ENCODE results near the gene TMEM269. TPM values are rescaled to one million over a fixed set of nuclear protein-coding genes. Genes with fewer than 3 reads are reported as not detected.

TMEM269 gene
- polyA plus RNA-seq, 1 donor from 2014 or later: not detected

- peak overlapping the region; percentile 51 to 94 (median 82) for H3K27ac Mint-ChIP-seq
- H3K4me1 Mint-ChIP-seq: peaks cover 15 to 22% (median 21%) of the 10 kb centered on the region in 3 donors
- peak overlapping the region; percentile 84 to 93 (median 90) for H3K4me3 Mint-ChIP-seq
- no peaks in the 10 kb centered on the region for H3K27me3 Mint-ChIP-seq
- no peaks in the 10 kb centered on the region for H3K9me3 Mint-ChIP-seq
- peaks cover 9% of the 10 kb centered on the region for H3K36me3 Mint-ChIP-seq
Measured at GRCh38 chr1:42815941-42816584, 31.3 kb downstream of the TMEM269 start.

- Mint-ChIP-seq H3K27me3 (no peaks in the 10 kb centered on the region), H3K36me3 (peaks cover 9% of the 10 kb centered on the region), H3K4me1 (peaks cover 15 to 21% (median 19%) of the 10 kb centered on the region in 3 donors), H3K27ac (peak within 1 kb of the TSS; percentile 51 to 94 (median 82)), H3K4me3 (peak within 1 kb of the TSS; percentile 84 to 93 (median 90)), H3K9me3 (no peaks in the 10 kb centered on the region)
Measured at GRCh38 chr1:42816585-42817439, 32.0 kb downstream of the TMEM269 start, which contains the start of the genes ERMAP and SVBP. TSS of gene ERMAP (plus strand) at chr1:42817122. CDS start at chr1:42830449, 13,327 bp downstream. TSS of gene SVBP (minus strand) at chr1:42817397. CDS start at chr1:42816544, 853 bp downstream.

- no peaks in the 10 kb centered on the region for H3K9me3 Mint-ChIP-seq
- H3K27ac Mint-ChIP-seq: peak overlapping the region in 1 of 3 donors; percentile 82
- no peaks in the 10 kb centered on the region for H3K27me3 Mint-ChIP-seq
- peaks cover 15 to 21% (median 19%) of the 10 kb centered on the region in 3 donors for H3K4me1 Mint-ChIP-seq
- peak overlapping the region; percentile 84 to 93 (median 88) for H3K4me3 Mint-ChIP-seq
- peaks cover 9% of the 10 kb centered on the region for H3K36me3 Mint-ChIP-seq
Measured at GRCh38 chr1:42817440-42817767, 32.6 kb downstream of the TMEM269 start.

GRCh38 chr1:42817976-42818375 is 33.2 kb downstream of the TMEM269 start:
- Mint-ChIP-seq H3K27me3 (no peaks in the 10 kb centered on the region), H3K9me3 (no peaks in the 10 kb centered on the region), H3K4me1 (peaks cover 15 to 20% (median 19%) of the 10 kb centered on the region in 3 donors), H3K36me3 (peaks cover 9% of the 10 kb centered on the region), H3K4me3 (peak overlapping the region; percentile 60 to 93 (median 86)), H3K27ac (peak overlapping the region in 1 of 3 donors; percentile 82)

- peaks cover 13 to 19% (median 15%) of the 10 kb centered on the region in 3 donors for H3K4me1 Mint-ChIP-seq
- H3K36me3 Mint-ChIP-seq: peaks cover 4% of the 10 kb centered on the region
- H3K4me3 Mint-ChIP-seq: peak overlapping the region in 1 of 4 donors; percentile 8
- H3K27ac Mint-ChIP-seq: peak overlapping the region in 2 of 3 donors; percentile 31 to 64
- H3K9me3 Mint-ChIP-seq: no peaks in the 10 kb centered on the region
- H3K27me3 Mint-ChIP-seq: no peaks in the 10 kb centered on the region
Measured at GRCh38 chr1:42820813-42821212, 36.0 kb downstream of the TMEM269 start.

GRCh38 chr1:42821690-42822089 is 36.9 kb downstream of the TMEM269 start:
- H3K27me3 Mint-ChIP-seq: no peaks in the 10 kb centered on the region
- no peaks in the 10 kb centered on the region for H3K9me3 Mint-ChIP-seq
- H3K4me3 Mint-ChIP-seq: no peak overlapping the region
- H3K36me3 Mint-ChIP-seq: peaks cover 4% of the 10 kb centered on the region
- H3K4me1 Mint-ChIP-seq: peaks cover 7 to 10% (median 8%) of the 10 kb centered on the region in 3 donors
- no peak overlapping the region for H3K27ac Mint-ChIP-seq

GRCh38 chr1:42822800-42823392 is 38.1 kb downstream of the TMEM269 start:
- H3K27ac Mint-ChIP-seq: peak overlapping the region in 1 of 3 donors; percentile 39
- H3K4me1 Mint-ChIP-seq: peaks cover 2 to 5% (median 3%) of the 10 kb centered on the region in 3 donors
- H3K9me3 Mint-ChIP-seq: no peaks in the 10 kb centered on the region
- no peaks in the 10 kb centered on the region for H3K27me3 Mint-ChIP-seq
- peaks cover 4% of the 10 kb centered on the region for H3K36me3 Mint-ChIP-seq
- no peak overlapping the region for H3K4me3 Mint-ChIP-seq

GRCh38 chr1:42824481-42825035 is 39.8 kb downstream of the TMEM269 start:
- Mint-ChIP-seq H3K9me3 (no peaks in the 10 kb centered on the region), H3K27ac (no peak overlapping the region), H3K36me3 (peaks cover 3% of the 10 kb centered on the region), H3K27me3 (no peaks in the 10 kb centered on the region), H3K4me3 (no peak overlapping the region), H3K4me1 (peaks cover 0 to 2% (median 0%) of the 10 kb centered on the region in 3 donors)

- Mint-ChIP-seq H3K9me3 (no peaks in the 10 kb centered on the region), H3K4me1 (peaks cover 0 to 2% (median 0%) of the 10 kb centered on the region in 3 donors), H3K36me3 (no peaks in the 10 kb centered on the region), H3K27ac (no peak overlapping the region), H3K27me3 (no peaks in the 10 kb centered on the region), H3K4me3 (no peak overlapping the region)
Measured at GRCh38 chr1:42825036-42825851, 40.5 kb downstream of the TMEM269 start.

- H3K4me1 Mint-ChIP-seq: peaks cover 3 to 6% (median 5%) of the 10 kb centered on the region in 3 donors
- peaks cover 6% of the 10 kb centered on the region for H3K36me3 Mint-ChIP-seq
- no peaks in the 10 kb centered on the region for H3K9me3 Mint-ChIP-seq
- H3K4me3 Mint-ChIP-seq: no peak overlapping the region
- H3K27ac Mint-ChIP-seq: no peak overlapping the region
- H3K27me3 Mint-ChIP-seq: no peaks in the 10 kb centered on the region
Measured at GRCh38 chr1:42830631-42831030, 45.8 kb downstream of the TMEM269 start.

GRCh38 chr1:42831273-42831672 is 46.5 kb downstream of the TMEM269 start:
- no peaks in the 10 kb centered on the region for H3K27me3 Mint-ChIP-seq
- H3K36me3 Mint-ChIP-seq: peaks cover 6% of the 10 kb centered on the region
- no peak overlapping the region for H3K4me3 Mint-ChIP-seq
- no peak overlapping the region for H3K27ac Mint-ChIP-seq
- H3K9me3 Mint-ChIP-seq: no peaks in the 10 kb centered on the region
- H3K4me1 Mint-ChIP-seq: peaks cover 3 to 10% (median 5%) of the 10 kb centered on the region in 3 donors

- Mint-ChIP-seq H3K27ac (no peak overlapping the region), H3K4me1 (peaks cover 5 to 12% (median 7%) of the 10 kb centered on the region in 3 donors), H3K27me3 (no peaks in the 10 kb centered on the region), H3K36me3 (peaks cover 6% of the 10 kb centered on the region), H3K4me3 (no peak overlapping the region), H3K9me3 (no peaks in the 10 kb centered on the region)
Measured at GRCh38 chr1:42832641-42833240, 48.0 kb downstream of the TMEM269 start.

- no peaks in the 10 kb centered on the region for H3K27me3 Mint-ChIP-seq
- H3K4me1 Mint-ChIP-seq: peaks cover 14 to 22% (median 18%) of the 10 kb centered on the region in 3 donors
- H3K9me3 Mint-ChIP-seq: no peaks in the 10 kb centered on the region
- H3K27ac Mint-ChIP-seq: no peak overlapping the region
- peaks cover 6% of the 10 kb centered on the region for H3K36me3 Mint-ChIP-seq
- no peak overlapping the region for H3K4me3 Mint-ChIP-seq
Measured at GRCh38 chr1:42833981-42834380, 49.2 kb downstream of the TMEM269 start.

- Mint-ChIP-seq H3K27ac (peak overlapping the region in 1 of 3 donors; percentile 59), H3K9me3 (no peaks in the 10 kb centered on the region), H3K4me1 (peaks cover 14 to 22% (median 18%) of the 10 kb centered on the region in 3 donors), H3K4me3 (no peak overlapping the region), H3K27me3 (no peaks in the 10 kb centered on the region), H3K36me3 (peaks cover 6% of the 10 kb centered on the region)
Measured at GRCh38 chr1:42834803-42835202, 50.0 kb downstream of the TMEM269 start.
